ENCODE results near the gene CCDC195. TPM values are rescaled to one million over a fixed set of nuclear protein-coding genes. Genes with fewer than 3 reads are reported as not detected.

The CCDC195 gene
- total RNA-seq, 4 donors from 2014 or later, result not detected

- DNase-seq (ENCODE audit: low spot score in 2 of 2), result no peak
- Histone ChIP-seq H3K4me3 (no peak overlapping the region), H3K27me3 (no peaks in the 10 kb centered on the region), H3K4me1 (no peaks in the 10 kb centered on the region), H3K36me3 (no peaks in the 10 kb centered on the region), H3K27ac (no peak overlapping the region), H3K9me3 (peaks cover 0 to 2% (median 0%) of the 10 kb centered on the region in 4 donors)
- WGBS, 2 donors, result 77 to 79% methylated on average over 5 of the region's 5 CpGs
- no peak for TF ChIP-seq CTCF (IDR thresholded peaks at IDR 0.05)
- no peak for TF ChIP-seq EP300 (IDR thresholded peaks at IDR 0.05)
- no peak for TF ChIP-seq POLR2A (IDR thresholded peaks at IDR 0.05)
These were observed 36.0 kb upstream of the CCDC195 start for GRCh38 chr2:224751996-224752698.

- Histone ChIP-seq H3K4me1 (no peaks in the 10 kb centered on the region), H3K36me3 (no peaks in the 10 kb centered on the region), H3K27ac (no peak overlapping the region), H3K4me3 (no peak overlapping the region), H3K9me3 (no peaks in the 10 kb centered on the region), H3K27me3 (no peaks in the 10 kb centered on the region)
- no peak for TF ChIP-seq EP300 (IDR thresholded peaks at IDR 0.05)
- DNase-seq (ENCODE audit: low spot score in 2 of 2), result no peak
- WGBS, 2 donors, result 84% methylated on average over 1 of the region's 1 CpG
These were observed 33.0 kb upstream of the CCDC195 start for GRCh38 chr2:224749136-224749535.

GRCh38 chr2:224747765-224748164 lies 31.6 kb upstream of the CCDC195 start:
- Histone ChIP-seq H3K4me1 (no peaks in the 10 kb centered on the region), H3K27me3 (no peaks in the 10 kb centered on the region), H3K27ac (no peak overlapping the region), H3K36me3 (no peaks in the 10 kb centered on the region), H3K4me3 (no peak overlapping the region), H3K9me3 (no peaks in the 10 kb centered on the region)
- 90 to 91% methylated on average over 4 of the region's 4 CpGs for WGBS, 2 donors
- TF ChIP-seq CTCF (IDR thresholded peaks at IDR 0.05) (no peak), POLR2A (IDR thresholded peaks at IDR 0.05) (no peak), EP300 (IDR thresholded peaks at IDR 0.05) (no peak)
- DNase-seq (ENCODE audit: low spot score in 2 of 2), result no peak

GRCh38 chr2:224736227-224736626 lies 20.1 kb upstream of the CCDC195 start:
- Histone ChIP-seq H3K4me1 (no peaks in the 10 kb centered on the region), H3K4me3 (no peak overlapping the region), H3K27ac (no peak overlapping the region), H3K27me3 (no peaks in the 10 kb centered on the region), H3K9me3 (peaks cover 0 to 19% (median 2%) of the 10 kb centered on the region in 4 donors), H3K36me3 (no peaks in the 10 kb centered on the region)
- no peak for TF ChIP-seq EP300 (IDR thresholded peaks at IDR 0.05)
- TF ChIP-seq POLR2A (IDR thresholded peaks at IDR 0.05), result no peak
- no peak for TF ChIP-seq CTCF (IDR thresholded peaks at IDR 0.05)
- 92 to 93% methylated on average over 1 of the region's 1 CpG for WGBS, 2 donors
- no peak for DNase-seq (ENCODE audit: low spot score in 2 of 2)

GRCh38 chr2:224734949-224735348 lies 18.8 kb upstream of the CCDC195 start:
- no peak overlapping the region for H3K27ac ChIP-seq
- DNase-seq (ENCODE audit: low spot score in 2 of 2), result no peak
- H3K9me3 ChIP-seq, result peaks cover 0 to 19% (median 2%) of the 10 kb centered on the region in 4 donors
- H3K27me3 ChIP-seq, result no peaks in the 10 kb centered on the region
- no peaks in the 10 kb centered on the region for H3K36me3 ChIP-seq
- H3K4me3 ChIP-seq, result no peak overlapping the region
- TF ChIP-seq CTCF (IDR thresholded peaks at IDR 0.05) (no peak), POLR2A (IDR thresholded peaks at IDR 0.05) (no peak), EP300 (IDR thresholded peaks at IDR 0.05) (no peak)
- 68 to 71% methylated on average over 1 of the region's 1 CpG for WGBS, 2 donors
- H3K4me1 ChIP-seq, result no peaks in the 10 kb centered on the region
